Lower lobe of right lung (tissue), 2 donors: ENCODE results near the gene MTM1. TPM values are rescaled to one million over a fixed set of nuclear protein-coding genes. Genes with fewer than 3 reads are reported as not detected.

Experiments
- ATAC-seq, 2 donors: fragments of 200-7000 bp; cut with Tn5 transposase; one replicate each; pipeline ENCODE4 v1.9.1; 2020 to 2022; ENCODE audit warnings: mild to moderate bottlenecking in 2 of 2, moderate library complexity in 2 of 2
- DNase-seq: peaks from one replicate; pipeline ENCODE4 v3.0.0-alpha.2; 2020
- H3K27ac ChIP-seq: fragments of 200-600 bp; one replicate; pipeline ENCODE4 v1.8.0; 2022
- H3K27me3 ChIP-seq: fragments of 200-600 bp; one replicate; pipeline ENCODE4 v1.8.0; 2022; ENCODE audit warnings: low read depth
- H3K36me3 ChIP-seq: fragments of 200-600 bp; one replicate; pipeline ENCODE4 v1.8.0; 2022; ENCODE audit warnings: mild to moderate bottlenecking
- H3K4me1 ChIP-seq: fragments of 200-600 bp; one replicate; pipeline ENCODE4 v1.8.0; 2022
- H3K4me3 ChIP-seq: fragments of 200-600 bp; one replicate; pipeline ENCODE4 v1.8.0; 2022; ENCODE audit warnings: mild to moderate bottlenecking
- H3K9me3 ChIP-seq: fragments of 200-600 bp; one replicate; pipeline ENCODE4 v1.8.0; 2022
- CTCF ChIP-seq: fragments of 200-600 bp; IDR thresholded peaks from one replicate; pipeline ENCODE4 v1.8.0; 2022; ENCODE audit warnings: antibody characterized with exemption, mild to moderate bottlenecking
- intact Hi-C: fragments of 100-400 bp; cut with DNase I; formaldehyde crosslinking; loops from one replicate; pipeline ENCODE4 v1.11.0; 2022
- total RNA-seq: library from RNA; stranded (reverse); fragmentation: NEBNext Ultra II Directional; extraction: Animal tissue kit (Norgen Biotek cat#: 25700); gene quantifications from one replicate; pipeline ENCODE4 v1.2.1, GENCODE V29; 2021
- donor health status: DM: no; HTN: yes; CAD: no; lungs with severe emphysema.

Gene MTM1
- total RNA-seq, 1 donor from 2014 or later, result 29.7 TPM

GRCh38 chrX:150567645-150568319 lies 639 bp upstream of the MTM1 start:
- no peaks in the 10 kb centered on the region for H3K27me3 ChIP-seq
- peaks cover 35% of the 10 kb centered on the region for H3K4me1 ChIP-seq
- no peaks in the 10 kb centered on the region for H3K36me3 ChIP-seq
- intact Hi-C loops, result no loop called here
- DNase-seq (no peak), ATAC-seq (no peak)
- H3K27ac ChIP-seq, result peak overlapping the region; percentile 36
- no peak for TF ChIP-seq CTCF
- peak overlapping the region; percentile 37 for H3K4me3 ChIP-seq
- no peaks in the 10 kb centered on the region for H3K9me3 ChIP-seq

- DNase-seq (peak; percentile 69), ATAC-seq (peak; percentile 38 to 51)
- Histone ChIP-seq H3K27ac (peak overlapping the region; percentile 89), H3K9me3 (no peaks in the 10 kb centered on the region), H3K27me3 (no peaks in the 10 kb centered on the region), H3K4me1 (peaks cover 45% of the 10 kb centered on the region), H3K36me3 (no peaks in the 10 kb centered on the region), H3K4me3 (peak overlapping the region; percentile 70)
- intact Hi-C loops, result no loop called here
- no peak for TF ChIP-seq CTCF
These were observed 695 bp downstream of the MTM1 start for GRCh38 chrX:150569155-150569477.

- Histone ChIP-seq H3K9me3 (no peaks in the 10 kb centered on the region), H3K4me3 (peak overlapping the region; percentile 70), H3K4me1 (peaks cover 54% of the 10 kb centered on the region), H3K27me3 (no peaks in the 10 kb centered on the region), H3K36me3 (no peaks in the 10 kb centered on the region), H3K27ac (peak overlapping the region; percentile 32)
- DNase-seq (no peak), ATAC-seq (no peak)
- no peak for TF ChIP-seq CTCF
- intact Hi-C loops, result no loop called here
These were observed 2.1 kb downstream of the MTM1 start for GRCh38 chrX:150570512-150570911.

- Histone ChIP-seq H3K36me3 (no peaks in the 10 kb centered on the region), H3K4me1 (peaks cover 54% of the 10 kb centered on the region), H3K27ac (peak overlapping the region; percentile 32), H3K9me3 (no peaks in the 10 kb centered on the region), H3K4me3 (no peak overlapping the region), H3K27me3 (no peaks in the 10 kb centered on the region)
- no peak for TF ChIP-seq CTCF
- intact Hi-C loops, result no loop called here
- ATAC-seq (no peak), DNase-seq (no peak)
These were observed 3.8 kb downstream of the MTM1 start for GRCh38 chrX:150572206-150572605.

GRCh38 chrX:150573106-150573505 lies 4.7 kb downstream of the MTM1 start:
- H3K27me3 ChIP-seq, result no peaks in the 10 kb centered on the region
- intact Hi-C loops, result no loop called here
- H3K4me3 ChIP-seq, result no peak overlapping the region
- TF ChIP-seq CTCF, result no peak
- H3K9me3 ChIP-seq, result no peaks in the 10 kb centered on the region
- peaks cover 54% of the 10 kb centered on the region for H3K4me1 ChIP-seq
- no peak for DNase-seq
- no peaks in the 10 kb centered on the region for H3K36me3 ChIP-seq
- no peak overlapping the region for H3K27ac ChIP-seq
- ATAC-seq, result no peak
